Activated CD4-positive, alpha-beta T cell treated with anti-CD3 and anti-CD28 coated beads for 24 hours (primary cell): Measurements from ENCODE around the gene SH2D6.
"Not testable (repeated sequence)": the region's sequence is repeated elsewhere in the genome, so short reads cannot be mapped to it uniquely, and the experiment has no call there.

Experiments
- DNase-seq, 2 donors: peaks; one replicate each; pipeline ENCODE4 v3.0.0-alpha.2; 2020; ENCODE audit warnings: low read depth in 2 of 2

Gene SH2D6

DNA sequence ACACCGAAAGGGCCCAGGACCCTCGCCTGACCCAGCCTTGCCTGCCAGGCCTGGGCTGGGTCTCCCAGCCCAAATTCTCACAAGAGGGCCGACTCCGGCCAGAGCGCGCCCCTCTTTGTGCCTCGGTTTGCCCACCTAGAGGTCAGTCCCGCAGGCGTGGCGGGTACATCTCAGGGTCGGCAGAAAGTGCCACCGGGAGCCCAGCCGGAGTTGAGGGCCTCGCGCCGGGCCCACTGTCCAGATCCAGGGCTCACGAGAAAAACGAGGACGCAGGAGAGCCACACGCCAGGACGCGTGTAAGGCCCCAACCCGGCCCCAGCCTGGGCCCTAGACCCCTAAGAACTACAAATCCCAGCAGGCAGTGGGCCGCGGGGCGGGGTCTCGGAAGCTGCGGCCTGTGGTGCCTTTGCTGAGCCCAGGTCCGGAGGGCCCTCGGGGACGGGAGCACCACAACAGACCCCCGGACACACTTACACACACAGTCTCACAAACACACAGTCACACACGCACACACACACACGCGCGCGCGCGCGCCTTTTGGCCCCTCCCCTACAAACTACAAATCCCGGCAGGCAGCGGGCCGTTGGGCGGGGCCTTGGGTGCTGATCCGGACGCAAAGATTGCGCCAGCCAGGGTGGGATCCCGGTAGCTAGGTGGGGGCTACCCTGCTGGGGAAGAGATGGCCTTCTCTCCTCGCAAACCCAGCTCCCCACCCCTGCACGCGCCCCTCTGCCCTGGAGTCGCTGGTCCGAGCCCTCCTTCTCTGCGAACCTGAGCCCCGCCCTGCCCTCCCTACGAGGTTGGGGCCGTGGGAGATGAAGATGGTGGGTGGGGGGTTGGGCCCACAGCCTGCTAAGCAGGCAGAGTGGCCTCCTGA, at the start of gene SH2D6:
TSS of gene SH2D6 (plus strand) at position 583 of the 877 bp plus-strand sequence. CDS start 10,752 bp downstream, outside the sequence.
- peak; percentile 69 to 75 for DNase-seq

DNA sequence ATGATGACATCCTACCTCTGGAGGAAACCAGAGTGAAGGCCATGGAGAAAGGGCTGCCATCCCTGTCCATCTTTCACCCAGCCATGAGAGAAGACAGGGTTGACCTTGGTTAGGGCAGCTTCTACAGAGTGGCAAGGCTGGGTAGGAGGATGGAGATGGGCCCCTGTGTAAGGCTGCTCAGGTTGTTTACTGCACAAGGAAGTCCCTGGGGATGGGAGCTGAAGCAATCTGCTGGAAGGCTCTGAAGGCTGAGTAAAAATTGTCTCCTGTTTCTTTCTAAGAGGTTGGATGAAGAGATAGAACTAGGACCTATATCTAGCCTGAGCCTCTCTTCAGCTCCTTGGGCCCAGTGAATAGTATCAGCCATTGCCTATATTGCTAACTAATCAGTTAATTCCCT, 49.6 kb upstream of the SH2D6 start:
- DNase-seq: no peak

DNA sequence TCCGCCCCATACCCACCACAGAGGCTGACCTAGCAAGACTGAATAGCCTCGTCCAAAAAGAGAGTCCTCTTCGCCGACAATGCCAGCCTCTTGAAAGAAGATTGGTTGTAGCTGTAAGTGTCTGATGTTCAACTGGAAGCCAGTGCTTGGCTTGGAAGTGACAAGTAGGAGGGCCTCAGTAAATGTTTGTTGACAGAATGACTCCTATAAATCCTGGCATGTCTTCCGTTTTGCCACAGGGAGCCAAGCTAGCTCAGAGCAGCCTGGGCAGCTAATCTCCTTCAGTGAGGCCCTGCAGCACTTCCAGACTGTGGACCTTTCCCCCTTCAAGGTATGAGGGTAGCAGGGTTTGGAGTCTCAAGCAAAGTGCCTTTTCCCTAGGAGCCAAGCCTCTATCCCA, 49.0 kb upstream of the SH2D6 start:
- DNase-seq: no peak

DNA sequence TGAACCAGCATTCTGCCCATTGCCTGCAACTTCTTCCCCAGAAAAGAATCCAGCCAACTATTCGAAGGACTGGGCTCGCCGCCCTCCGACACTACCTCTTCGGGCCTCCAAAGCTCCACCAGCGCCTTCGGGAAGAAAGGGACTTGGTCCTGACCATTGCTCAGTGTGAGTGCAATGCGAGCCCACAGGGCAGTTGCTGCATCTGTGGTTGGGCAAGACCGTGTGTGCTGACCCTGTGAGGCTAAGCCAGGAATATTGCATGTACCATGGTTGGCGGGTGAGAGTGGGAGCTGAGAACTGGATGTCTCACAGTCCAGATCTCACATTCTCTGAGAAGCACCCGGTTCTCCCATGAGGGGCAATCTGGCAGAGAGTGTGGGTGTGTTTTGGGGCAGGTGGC, 47.5 kb upstream of the SH2D6 start:
- DNase-seq: no peak

DNA sequence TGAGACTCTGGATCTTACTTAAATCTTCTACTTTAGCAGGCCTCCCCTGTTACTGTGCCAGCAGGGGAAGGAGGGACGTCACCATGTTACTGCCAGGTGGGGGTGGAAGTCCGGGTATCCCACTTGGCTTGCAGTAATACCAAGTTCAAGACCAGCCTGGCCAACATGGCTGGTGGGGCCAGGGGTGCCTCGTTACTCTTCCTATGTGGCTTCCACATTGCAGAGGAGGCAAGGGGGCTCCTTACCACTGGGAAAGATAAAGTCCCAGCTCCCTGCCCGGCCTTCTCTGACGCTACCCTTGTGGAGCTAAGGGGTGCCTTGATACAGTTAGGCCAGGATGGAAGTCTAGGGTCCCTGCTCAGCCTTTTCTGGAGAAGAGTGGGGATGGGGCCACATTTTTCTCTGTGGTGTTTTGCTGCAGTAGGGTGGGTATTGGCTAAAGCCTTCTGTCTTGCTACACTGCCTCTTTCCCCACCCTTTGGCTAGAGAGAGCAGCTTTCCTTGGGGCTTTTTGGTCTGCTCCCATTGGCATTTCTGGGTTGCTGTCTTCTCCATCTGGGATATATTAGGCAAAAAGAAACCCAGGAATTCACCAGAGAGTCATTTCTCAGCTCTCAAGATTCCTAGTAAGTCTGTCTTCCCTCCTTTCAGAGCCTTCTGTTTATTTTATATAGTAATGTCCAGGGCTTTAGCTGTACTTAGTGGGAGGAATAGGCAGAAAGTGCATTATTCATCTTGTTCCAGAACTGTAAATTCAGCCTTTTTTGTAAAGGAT, 42.0 kb upstream of the SH2D6 start:
- no peak for DNase-seq

DNA sequence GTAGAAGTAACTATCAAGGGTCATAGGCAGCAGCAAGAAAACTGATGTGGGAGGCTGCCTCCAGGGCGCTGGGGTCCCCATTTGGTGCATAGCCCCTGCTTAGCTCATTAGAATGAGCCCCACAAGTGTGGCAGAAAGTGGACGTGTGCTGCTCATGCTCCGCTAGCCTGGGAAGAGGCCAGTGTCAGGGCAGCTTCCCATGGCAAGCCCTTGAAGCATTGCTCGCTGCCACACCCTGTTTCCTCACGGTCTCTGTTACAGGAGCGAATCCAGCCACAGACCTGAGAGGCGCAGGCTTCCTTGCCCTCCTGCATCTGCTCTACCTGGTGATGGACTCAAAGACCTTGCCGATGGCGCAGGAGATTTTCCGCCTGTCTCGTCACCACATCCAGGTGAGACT, 41.4 kb upstream of the SH2D6 start:
- DNase-seq: no peak

DNA sequence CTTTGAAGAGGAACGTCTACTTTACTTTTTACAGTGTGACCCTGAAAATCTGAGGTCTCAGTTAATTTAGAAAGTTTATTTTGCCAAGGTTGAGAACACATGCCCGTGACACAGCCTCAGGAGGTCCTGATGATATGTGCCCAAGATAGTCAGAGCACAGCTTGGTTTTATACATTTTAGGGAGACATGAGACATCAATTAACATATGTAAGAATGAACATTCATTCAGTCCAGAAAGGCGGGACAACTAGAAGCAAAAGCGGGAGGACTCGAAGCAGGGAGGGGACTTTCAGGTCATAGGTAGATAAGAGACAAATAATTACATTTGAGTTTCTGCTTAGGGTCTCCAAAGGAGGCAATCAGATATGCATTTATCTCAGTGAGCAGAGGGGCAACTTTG, 40.3 kb upstream of the SH2D6 start:
- no peak for DNase-seq

DNA sequence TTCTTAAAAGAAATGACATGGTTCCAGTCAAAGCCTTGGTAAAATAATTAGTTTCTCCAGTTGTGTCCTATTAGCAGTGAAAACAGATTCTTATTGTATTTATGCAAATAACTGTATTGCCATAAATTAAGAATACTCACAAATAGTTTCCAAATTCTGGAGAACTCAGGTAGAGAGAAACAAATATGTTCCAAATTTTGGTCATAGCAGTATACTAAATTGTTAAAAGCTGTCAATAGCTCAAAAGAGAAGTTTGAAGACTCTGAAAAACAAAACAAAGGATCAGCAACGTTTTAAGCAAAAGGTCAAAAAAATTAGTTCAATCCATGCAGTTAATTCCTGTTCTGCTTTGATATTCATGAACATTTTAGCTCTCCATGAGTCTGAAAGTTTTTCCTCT, 38.5 kb upstream of the SH2D6 start:
- no peak for DNase-seq

DNA sequence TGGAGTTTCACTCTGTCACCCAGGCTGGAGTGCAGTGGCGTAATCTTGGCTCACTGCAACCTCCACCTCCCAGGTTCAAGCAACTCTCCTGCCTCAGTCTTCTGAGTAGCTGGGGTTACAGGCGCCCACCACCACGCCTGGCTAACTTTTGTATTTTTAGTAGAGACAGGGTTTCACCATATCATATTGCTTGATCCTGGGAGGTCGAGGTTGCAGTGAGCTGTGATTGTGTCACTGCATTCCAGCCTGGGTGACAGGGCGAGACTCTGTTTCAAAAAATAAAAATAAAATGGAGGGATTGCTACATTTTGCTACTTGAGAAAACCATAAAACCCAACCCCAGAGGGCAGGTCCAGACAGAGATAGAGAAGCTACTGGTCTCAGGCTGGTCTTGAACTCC, 35.4 kb upstream of the SH2D6 start:
- not testable (repeated sequence) for DNase-seq

DNA sequence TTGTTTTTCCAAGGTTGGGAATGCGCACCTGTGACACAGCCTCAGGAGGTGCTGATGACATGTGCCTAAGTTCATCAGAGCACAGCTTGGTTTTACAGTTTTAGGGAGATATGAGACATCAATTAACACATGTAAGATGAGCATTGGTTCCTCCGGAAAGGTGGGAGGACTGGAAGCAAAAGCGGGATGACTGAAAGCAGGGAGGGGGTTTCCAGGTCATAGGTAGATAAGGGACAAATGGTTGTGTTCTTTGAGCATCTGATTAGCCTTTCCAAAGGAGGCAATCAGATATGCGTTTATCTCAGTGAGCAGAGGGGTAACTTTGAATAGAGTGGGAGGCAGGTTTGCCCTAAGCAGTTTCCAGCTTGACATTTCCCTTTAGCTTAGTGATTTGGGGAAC, 34.7 kb upstream of the SH2D6 start:
- DNase-seq: no peak

DNA sequence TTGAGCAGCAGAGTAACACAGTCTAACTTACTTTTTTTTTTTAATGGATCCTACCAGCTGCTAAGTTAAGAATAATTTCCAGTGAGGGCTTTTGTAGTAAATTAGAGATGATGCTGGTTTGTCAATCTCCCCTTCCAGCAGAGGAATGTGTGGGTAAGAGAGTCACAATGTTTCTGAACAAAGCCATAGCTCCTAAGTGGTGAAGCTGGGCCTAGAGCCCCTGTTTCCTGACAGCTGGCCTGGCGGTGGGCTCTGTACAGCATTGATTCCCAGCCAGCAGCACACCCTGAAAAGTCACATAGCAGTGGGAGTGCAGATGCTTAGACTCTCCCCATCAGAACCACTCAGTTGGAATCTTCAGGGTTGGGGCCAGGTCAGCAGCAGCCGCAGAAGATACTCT, 32.8 kb upstream of the SH2D6 start:
- DNase-seq: no peak

DNA sequence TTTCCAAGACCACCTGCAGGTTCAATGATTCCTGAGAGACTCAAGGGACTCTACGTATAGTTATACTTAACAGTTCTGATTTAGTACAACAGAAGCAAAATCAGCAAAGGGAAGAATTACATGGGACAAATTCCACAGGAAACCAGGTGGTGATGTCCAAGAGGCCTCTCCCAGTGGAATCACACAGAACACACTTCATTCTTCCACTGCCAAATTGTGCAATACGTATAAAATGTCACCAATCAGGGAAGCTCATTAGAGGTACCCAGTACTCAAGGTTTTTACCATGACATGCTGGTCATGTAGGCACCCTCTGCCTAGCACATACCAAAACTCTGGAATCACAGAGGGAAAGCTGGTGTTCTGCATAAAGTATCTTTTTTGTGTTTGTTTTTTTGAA, 30.8 kb upstream of the SH2D6 start:
- DNase-seq: no peak

DNA sequence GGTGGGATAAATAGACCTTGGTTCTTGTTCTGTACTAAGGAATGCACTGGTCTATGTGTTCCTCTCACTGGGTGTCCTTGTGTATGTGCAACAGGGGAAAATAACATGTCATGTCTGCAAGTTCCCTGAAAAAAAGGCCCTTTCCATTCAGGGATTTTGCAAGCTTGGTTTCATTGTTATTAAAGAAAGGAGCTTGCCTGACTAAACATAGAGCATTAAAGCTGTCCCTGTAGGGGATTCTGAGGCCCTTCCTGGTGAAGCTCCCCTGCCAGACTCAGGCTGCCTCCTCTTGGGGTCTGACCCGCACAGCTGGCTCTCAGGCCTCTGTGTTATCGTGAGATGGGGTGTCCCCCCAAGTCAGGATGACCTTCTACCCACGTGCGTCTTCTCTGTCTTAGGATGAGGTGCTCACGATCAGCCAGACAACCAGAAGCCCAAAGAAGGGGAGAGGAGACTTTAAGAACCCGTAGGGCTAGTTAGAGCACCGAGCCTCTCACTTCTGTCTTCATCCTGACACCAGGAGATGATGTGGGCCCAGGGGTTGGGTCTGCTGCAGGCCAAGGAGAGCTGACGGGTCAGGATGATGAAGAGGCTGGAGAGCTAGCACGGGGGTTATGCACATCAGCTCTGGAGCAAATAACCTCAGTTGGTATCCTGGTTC, 29.5 kb upstream of the SH2D6 start:
- DNase-seq: no peak

DNA sequence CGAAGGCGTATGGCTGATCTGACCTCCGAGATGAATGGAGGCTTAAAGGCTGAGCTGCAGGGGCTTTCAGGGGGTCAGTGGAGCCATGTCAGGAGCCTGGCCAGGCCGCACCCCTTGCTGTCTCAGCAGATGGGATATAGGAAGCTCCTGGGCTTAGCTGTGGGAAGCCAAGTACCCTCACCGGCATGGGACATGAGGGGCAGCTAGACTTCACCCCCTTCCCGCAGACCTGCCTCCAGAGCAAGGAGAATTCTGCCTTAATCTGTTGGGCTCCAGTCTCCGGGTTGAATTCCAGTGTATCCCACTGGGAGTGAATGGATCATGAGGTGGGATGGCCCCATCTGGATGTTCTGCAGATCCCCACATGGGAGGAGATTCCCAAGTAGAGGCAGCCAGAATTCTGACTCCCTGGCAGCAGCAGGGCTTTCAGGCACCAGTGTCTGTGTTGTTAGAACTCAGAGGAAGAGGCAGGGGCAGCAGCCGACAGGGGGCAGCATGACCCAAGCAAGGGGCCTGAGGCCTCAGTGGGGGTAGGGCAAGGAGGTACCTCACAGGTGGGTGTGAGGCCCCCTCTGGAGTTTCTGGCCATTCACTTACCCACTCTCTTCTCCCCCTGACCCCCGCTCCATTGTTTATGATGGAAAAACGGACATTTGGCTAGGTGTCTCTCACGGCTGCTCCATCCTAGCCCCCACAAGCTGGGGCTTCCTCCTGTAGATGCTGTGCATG, 27.4 kb upstream of the SH2D6 start:
- peak; percentile 58 to 67 for DNase-seq

DNA sequence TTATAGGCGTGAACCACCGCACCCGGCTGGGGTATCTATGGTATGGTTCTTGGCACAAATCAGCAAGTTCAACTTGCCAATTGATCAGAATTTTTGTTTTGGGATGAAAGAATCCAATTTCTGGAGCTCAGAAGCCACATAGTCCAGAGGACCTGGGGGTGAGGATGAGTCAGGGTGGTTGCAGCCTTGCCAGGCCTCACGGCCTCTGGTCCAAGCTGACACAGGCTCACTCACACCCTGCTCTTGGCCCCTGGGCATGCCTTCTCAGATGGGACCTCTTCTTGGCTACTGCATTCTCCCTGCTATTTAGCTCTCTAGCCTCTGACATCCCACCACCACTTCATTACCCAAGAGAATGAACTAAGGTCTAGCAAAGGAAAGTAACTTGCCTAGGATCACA, 24.7 kb upstream of the SH2D6 start:
- DNase-seq: no peak

DNA sequence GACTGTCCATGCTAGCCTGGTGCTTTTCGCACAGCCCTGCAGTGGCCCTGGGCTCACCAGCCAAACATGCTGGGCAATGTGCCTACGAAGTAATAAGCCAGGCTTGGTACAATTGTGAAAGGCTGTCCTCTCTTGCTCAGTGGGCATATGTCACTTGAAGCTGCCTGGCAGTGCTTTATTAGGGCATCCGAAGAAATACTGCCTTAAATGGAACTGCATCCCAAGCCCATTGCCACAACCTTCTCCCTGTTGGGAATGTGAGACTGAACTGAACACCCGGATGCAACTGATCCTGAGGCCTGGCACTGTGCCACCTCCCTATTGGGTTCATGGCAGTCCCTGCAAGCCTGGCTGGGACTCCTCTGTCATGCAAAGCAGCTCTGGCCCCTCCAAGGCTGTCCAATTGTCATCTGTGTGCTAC, 24.2 kb upstream of the SH2D6 start:
- DNase-seq: no peak

DNA sequence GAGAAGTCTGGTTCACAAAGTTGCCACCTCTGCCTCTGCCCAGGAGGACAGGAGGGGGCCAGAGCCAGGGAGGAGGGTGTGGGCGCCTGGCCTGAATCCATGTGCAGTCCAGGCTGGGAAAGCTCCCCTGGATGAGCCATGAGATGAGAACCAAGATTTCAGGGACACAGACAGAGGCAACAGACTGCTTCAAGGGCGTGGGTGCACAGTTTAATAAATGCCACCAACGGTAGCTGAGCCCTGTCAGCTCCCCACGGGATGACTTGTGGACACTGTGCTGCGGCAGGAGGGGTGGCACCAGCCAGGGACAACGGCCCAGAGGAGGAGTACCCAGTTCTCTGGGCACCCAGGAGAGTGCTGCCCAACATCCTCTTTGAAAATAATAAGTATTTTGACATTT, 23.5 kb upstream of the SH2D6 start:
- DNase-seq: no peak

DNA sequence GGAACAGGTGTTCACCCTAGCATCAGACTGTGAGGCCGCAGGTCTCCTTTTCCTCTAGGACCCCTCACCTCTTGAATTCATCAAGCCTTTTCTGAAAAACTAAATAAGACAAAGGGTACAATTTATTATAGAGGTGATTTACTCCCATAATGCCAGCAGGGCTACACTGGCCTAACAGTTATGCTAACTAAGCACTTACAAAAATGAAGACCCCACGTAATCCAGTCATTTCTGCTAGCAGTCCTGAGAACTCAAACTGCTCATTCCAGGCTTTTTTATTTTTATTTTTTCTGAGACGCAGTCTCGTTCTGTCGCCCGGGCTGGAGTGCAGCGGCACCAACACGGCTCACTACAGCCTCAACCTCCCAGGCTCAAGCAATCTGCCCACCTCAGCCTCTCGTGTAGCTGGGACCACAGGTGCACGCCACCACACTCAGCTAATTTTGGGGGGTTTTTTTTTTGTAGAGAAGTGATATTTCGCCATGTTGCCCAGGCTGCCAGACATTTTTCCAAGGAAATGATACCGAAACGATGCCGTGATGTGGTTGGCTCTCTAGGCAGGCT, 22.5 kb upstream of the SH2D6 start:
- no peak for DNase-seq

DNA sequence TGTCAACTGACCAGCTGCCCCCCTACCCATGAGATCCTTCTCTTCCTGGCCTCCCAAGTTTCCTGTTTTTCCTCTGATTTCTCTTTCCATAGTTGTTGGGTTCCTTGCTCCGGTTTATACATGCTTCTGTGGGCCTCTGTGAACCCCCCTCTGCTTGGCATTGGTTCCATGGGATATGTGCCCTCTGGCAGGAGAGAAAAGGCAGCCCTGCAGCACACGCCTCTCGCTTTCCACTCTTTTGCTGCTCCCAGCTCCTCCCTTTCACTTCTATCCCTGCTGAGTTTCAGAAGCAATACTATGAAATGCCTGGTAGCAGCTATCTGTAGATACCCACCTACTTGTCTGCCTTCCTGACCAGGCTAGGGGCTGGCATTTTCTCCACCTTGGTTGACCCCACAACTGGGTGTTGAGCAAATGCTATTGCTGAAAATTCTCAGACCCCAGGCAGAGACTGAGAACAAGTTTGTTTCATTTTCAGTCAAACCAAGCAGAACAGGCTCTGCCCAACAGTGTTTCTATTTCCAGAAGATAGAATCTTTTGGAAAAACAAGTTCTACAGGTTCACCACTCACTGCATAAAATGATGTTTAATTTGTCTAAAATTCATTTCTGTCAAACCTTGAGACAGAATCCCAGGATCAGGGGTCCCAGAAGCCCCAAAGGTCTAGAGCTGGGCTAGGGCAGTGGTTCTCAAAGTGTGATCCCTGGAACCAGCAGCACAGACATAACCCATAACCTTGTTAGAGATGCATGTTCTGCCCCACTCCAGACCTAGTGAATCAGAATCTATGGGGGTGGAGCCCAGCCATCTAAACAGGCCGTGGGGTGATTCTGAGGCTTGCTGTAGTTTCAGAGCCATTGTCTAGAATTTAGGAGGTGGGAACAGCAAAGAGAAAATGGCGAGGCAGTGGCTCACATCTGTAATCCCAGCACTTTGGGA, 21.7 kb upstream of the SH2D6 start:
- no peak for DNase-seq

DNA sequence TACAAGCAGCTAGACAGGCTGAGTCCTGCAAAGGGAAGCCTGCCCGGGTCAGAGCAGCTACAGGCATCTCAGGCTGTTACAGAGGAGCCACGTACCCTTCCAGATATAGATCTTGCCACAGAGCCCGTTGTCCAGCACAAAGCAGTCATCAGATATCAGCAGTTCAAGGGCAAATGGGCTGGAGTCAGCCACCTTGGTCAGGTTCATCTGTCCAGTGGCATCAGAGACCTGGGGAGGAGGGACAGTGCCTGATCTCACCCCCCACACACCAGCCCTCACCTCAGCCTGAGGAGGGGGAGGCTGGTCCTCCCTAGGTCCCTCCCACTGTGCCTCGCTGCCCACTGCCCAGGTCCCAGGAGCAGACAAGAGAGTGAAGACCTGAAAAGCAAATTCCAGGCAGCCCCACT, 20.6 kb upstream of the SH2D6 start:
- no peak for DNase-seq
